Measurements from ENCODE around the gene KIAA1217.

- TF ChIP-seq, protein P1, sequence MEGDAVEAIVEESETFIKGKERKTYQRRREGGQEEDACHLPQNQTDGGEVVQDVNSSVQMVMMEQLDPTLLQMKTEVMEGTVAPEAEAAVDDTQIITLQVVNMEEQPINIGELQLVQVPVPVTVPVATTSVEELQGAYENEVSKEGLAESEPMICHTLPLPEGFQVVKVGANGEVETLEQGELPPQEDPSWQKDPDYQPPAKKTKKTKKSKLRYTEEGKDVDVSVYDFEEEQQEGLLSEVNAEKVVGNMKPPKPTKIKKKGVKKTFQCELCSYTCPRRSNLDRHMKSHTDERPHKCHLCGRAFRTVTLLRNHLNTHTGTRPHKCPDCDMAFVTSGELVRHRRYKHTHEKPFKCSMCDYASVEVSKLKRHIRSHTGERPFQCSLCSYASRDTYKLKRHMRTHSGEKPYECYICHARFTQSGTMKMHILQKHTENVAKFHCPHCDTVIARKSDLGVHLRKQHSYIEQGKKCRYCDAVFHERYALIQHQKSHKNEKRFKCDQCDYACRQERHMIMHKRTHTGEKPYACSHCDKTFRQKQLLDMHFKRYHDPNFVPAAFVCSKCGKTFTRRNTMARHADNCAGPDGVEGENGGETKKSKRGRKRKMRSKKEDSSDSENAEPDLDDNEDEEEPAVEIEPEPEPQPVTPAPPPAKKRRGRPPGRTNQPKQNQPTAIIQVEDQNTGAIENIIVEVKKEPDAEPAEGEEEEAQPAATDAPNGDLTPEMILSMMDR (conservative IDR thresholded peaks at IDR 0.05 in 1 of 2, IDR thresholded peaks at IDR 0.05 in 1 of 2; ENCODE audit: extremely low read depth in 1 of 2, insufficient read depth in 1 of 2, low read depth in 1 of 2, low read length in 2 of 2) = no peak
- TF ChIP-seq EZH2 (IDR thresholded peaks at IDR 0.05; ENCODE audit: borderline replicate concordance, low read length) = no peak
These were observed 25.8 kb downstream of the KIAA1217 start for GRCh38 chr10:24234784-24235183.
